SK-N-SH (cell line): ENCODE results near the gene RCBTB2.

ENCODE experiments used
- CTCF ChIP-seq: fragments of 200-600 bp; sonication (generic); IDR thresholded peaks from 2 replicates; pipeline ENCODE4 v1.6.1; 2017; ENCODE audit warnings: antibody characterized with exemption, mild to moderate bottlenecking, moderate library complexity
- IRF3 ChIP-seq: fragments of 150-350 bp; IDR thresholded peaks from 2 replicates; pipeline ENCODE4 v1.6.1; 2016; ENCODE audit warnings: mild to moderate bottlenecking, low read depth, low read length
- MXI1 ChIP-seq: IDR thresholded peaks from 2 replicates; pipeline ENCODE4 v1.6.1; 2012; ENCODE audit warnings: mild to moderate bottlenecking, low read depth, low read length, improper control_type of control experiment
- NFIC ChIP-seq: IDR thresholded peaks from 2 replicates; pipeline ENCODE4 v1.4.0; 2012; ENCODE audit warnings: borderline replicate concordance
- POLR2AphosphoS5 ChIP-seq: IDR thresholded peaks from 2 replicates; pipeline ENCODE4 v1.6.1; 2012; ENCODE audit warnings: low read depth, low read length
- RCOR1 ChIP-seq: fragments of 150-350 bp; IDR thresholded peaks from 2 replicates; pipeline ENCODE4 v1.6.1; 2017; ENCODE audit warnings: antibody characterized with exemption, low read length
- SMC3 ChIP-seq: IDR thresholded peaks from 2 replicates; pipeline ENCODE4 v1.6.1; 2012; ENCODE audit warnings: low read depth, low read length, improper control_type of control experiment
- TEAD4 ChIP-seq: IDR thresholded peaks from 2 replicates; pipeline ENCODE4 v1.4.0; 2012; ENCODE audit warnings: mild to moderate bottlenecking, borderline replicate concordance; ENCODE audit not compliant: insufficient read depth
- YY1 ChIP-seq: IDR thresholded peaks from 2 replicates; pipeline ENCODE4 v1.4.0; 2012; ENCODE audit warnings: low read depth, mild to moderate bottlenecking

GRCh38 chr13:48575031-48575430 lies 42.2 kb upstream of the RCBTB2 start:
- TF ChIP-seq CTCF = no peak
- TF ChIP-seq NFIC = no peak
- TF ChIP-seq IRF3 = no peak
- TF ChIP-seq YY1 = no peak
- TF ChIP-seq MXI1 = no peak
- TF ChIP-seq POLR2AphosphoS5 = no peak
- no peak for TF ChIP-seq RCOR1
- TF ChIP-seq TEAD4 = no peak
- TF ChIP-seq SMC3 = no peak
